Measurements from ENCODE around the gene ARL15.
A peak's percentile ranks its signal among the peaks of the same experiment; 100 is the strongest.
"Not testable (repeated sequence)": the region's sequence is repeated elsewhere in the genome, so short reads cannot be mapped to it uniquely, and the experiment has no call there.

ARL15 gene

DNA sequence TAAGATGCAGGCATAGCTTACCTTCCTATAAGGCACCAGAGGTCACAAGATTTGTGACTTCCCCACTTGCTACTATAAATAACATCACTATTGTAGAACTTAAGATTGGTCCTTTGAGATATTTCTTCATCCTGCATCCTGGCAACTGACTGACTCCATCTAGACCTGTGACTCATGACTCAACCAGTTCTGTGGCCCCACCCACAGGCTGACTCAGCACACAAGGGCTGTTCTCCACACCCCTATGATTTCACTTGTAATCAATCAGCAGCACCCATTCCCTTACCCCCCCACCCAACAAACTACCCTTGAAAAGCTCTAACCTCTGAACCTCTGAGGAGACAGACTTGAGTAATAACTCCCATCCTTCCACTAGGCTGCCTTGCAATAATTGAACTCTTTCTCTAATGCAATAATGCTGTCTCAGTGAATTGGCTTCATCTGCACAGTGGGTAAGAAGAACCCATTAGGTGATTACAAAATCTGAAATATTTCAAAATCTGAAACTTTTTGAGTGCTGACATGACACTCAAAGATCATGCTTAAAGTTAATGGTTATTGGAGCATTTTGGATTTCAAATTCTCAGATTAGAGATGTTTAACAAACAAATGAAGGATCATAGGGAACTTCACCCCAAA is 296.7 kb downstream of the ARL15 start:
- DNase-seq, result peak; percentile 7

DNA sequence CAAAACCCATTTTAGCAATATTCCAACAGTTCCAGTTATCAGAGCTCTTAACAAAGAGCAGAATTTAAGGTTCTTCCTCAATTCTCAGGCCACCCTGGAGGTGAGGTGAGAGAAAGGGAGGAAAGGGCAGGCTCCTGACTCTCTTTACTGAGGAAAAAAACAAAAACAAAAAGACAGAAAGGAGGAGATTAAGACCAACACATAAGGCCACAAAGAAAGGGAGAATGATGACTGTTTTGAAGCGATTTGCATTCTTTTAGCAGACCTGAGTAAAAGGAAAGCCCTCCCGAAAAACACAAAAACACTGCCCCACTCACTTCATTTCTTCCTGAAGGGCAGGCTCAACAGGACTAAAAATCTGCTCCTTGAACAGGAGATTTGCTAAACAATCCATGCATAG is 300.5 kb downstream of the ARL15 start:
- DNase-seq, result no peak

DNA sequence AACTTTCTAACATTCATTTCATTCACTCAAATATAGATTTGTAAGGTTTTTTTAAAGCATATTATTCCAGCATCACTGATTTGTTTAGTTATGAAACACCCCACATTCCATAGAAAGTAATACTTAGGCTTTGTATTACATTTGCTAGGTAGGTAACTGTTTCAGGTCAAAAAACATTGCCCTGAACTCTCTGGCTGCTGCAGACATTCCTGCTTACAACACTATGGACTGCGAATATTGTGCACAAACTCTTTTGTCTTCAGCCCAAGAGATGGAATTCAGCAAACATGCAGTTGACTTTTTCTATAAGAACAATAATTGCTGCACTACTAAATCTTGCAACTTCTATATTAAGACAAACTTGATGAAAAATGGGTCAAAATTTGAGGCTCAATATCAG is 301.0 kb downstream of the ARL15 start:
- no peak for DNase-seq

DNA sequence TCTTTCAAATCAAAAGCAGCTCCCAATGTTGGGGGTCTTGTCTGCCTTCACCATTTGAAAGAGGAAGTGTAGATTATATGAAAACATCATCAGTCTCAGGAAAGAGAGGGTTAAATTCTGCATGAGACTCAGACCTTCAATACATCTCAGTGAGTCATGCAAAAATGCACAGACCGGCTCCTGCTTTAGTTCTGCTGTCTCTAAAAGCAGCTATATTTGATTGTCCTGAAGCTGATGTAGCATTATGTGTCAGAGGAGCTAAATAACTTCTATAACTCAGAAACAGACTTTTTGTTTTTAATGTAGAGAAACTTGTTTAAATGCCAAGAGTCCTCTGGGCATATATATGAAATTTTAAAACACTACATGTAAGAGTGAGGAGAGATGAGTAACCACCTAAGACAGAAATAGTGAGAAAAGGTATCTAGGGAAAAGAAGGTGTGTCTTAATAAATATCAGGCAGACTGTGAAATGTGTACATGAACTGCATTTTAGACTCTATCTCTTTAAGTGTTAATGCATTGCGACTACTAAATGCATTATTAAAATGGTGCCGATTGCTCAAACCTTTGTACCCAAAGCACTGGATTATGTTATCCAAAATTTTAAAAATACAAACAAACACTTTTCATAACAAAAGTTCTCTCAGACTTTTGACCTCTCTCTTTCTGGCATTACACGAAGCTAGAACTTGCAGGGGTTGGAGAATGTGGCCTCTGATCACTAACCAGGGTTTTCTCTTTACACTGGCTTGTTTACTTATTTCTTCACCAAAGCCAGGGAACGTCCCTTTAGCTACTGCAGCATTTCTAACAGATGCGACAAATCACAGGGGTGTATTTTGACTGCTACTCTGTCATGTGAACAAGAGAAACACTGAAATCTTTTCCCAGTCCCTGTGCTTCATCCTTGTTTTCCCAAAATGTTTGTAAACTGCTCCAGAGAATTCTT is 302.3 kb downstream of the ARL15 start:
- no peak for DNase-seq

DNA sequence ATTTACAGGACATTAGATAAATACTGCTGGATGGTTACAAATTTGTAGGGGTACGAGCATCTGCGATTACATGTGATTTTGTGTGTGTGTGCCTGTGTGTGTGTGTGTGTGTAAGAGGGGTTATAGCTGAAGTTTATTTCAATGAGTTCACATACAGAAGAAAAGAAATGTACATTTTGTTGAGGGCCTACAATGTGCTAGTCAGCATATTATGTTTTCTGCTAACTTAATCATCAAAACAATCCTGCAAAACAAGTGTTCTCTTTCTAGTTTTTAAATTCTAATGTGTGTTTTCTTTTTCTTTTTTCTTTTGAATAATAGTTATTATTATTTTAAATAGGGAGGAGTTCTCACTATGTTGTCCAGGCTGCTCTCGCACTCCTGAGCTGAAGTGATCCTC is 305.7 kb downstream of the ARL15 start:
- no peak for DNase-seq

DNA sequence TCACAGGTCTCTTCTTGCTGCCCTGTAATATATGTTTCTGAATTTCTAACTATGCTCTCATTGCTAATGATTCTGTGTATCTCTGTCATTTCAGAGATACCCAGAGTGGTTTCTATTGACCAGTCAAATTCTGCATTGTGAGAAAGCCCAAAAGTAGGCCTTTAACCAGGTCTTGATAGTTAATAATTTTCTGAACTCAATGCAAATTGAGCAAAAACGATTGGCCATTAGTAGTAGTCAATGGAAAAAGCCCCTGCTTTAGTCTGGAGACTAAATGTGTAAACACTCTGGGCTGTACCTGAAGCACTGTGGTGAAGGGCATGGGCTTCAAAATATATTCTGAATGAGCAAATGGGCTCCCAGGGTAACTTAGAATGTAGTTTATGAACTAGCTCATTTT is 307.6 kb downstream of the ARL15 start:
- no peak for DNase-seq

DNA sequence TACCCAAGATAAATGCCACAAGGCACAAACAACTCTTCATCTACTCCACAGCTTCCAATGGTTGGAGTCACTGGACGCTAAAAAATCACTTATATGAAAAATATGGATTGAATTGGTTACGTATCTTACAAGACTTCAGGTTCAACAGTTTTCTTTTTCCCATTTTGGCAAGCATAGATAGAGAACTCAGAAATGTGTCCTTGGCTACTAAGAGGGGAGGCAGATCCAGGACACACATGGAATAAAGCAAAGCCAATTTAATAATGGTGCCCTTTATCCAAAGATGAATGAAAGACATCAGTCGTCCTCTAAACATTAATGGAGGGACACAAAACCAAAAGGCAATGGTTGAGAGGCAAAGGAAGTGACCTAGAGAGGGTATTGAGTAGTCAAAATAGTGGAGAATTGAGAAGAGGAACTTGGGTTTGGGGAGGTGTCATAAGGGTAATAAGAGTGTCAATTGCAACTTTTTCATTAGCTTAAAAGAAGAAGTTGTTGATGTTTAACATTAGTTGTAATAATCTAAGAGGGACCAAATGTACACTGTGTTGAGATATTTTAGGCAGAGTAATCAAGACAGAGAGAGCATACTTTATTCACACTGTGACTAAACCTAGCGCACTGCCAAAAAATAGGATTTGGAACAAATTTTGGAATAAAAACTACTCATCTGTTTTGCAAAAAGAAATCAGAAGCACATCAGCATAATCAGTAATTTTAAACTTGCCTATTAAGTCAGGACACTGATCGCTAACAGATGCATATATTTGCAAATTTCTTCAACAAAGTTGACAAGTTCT is 308.2 kb downstream of the ARL15 start:
- no peak for DNase-seq

DNA sequence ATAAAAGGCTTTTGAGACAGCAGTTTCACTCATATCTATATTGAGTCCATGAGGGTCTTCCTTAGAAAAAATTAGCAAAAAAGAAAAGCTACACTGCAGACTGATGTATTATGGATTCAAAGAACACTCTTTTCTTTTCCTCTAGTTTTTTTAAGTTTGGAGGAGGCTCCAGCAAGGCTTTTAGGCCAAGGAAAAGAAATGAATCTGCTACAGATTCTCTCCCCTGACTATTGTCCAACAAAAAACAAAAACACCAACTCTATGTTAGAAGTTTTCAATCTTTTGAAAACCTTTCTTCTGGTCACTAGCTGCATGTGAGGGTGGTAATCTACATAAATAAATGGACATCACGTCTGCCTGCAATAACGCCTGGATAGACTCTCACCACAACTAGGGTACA is 310.4 kb downstream of the ARL15 start:
- DNase-seq, result no peak

DNA sequence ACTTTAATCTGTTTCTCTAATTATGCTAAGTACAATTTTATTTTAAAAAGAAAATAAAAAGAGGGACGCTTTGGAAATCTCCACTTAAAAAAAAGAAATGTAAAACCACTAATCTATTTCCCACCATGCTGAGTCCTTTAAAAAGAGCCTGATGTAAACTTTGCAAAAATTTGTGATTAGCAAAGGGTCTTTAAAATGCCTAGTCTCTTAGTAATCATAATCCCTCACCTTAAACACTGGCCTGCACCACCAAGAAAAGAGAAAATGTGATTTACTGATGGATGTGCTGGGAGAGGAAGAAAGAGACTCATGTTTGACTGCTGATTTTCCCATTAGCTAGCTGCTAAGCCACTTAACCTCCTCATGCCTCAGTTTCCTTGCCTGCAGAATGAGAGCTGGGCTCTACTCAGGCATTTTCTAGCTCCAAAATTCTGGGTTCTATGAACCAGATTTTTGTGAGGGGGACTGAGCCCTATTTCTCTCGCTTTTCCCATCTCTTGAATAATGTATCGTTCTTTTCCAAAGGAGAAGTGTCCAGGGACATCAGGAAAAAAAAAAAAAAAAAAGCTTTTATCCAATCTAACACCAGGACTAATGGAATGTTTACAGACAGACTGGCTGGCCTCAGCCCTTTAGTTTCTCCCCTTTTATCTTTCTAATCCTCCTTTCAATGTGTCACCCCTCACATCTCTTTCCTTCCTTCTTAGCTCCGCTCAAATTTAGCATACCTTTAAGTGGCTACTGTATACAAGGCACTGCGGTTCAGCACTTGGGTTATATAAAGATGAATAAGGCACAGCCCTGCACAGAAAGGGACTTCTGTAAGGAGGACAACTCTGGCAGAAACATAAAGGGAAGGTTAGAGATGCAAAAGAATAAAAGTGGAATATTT is 312.4 kb downstream of the ARL15 start:
- DNase-seq, result no peak

DNA sequence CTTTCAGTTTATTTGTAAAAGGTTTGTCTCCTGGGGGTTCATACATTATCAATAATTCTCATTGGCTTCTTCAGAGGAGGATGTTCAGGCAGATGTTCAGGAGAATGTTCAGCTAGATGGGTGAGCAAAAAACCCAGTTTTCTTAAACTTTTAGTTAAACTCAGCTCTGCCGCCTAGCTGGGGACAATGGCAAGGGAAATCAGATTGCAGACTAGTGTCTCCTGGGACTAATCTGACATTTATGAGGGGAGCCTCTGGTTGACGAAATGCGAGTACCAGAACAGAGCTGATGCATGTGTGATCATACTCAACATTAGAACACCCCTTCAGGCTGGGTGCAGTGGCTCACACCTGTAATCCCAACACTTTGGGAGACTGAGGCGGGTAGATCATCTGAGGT is 314.4 kb downstream of the ARL15 start:
- no peak for DNase-seq

DNA sequence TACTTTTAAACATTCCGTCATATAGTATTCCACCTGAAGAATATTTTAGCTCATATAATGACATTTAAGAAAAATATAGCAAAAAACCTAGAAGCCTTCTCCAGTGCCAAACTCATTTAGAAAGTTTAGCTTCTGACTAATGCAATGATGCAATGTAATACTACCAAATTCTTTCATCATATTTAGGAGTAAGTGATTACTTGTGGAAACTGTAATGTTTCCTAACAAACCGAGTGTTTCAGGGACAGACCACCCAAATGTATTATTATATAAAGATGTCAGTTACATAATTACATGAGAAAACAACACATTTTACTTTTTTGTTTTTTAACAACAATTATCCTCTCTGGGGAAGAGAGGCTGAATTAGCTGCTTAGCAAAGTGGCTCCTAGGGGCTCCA is 316.2 kb downstream of the ARL15 start:
- DNase-seq, result no peak

DNA sequence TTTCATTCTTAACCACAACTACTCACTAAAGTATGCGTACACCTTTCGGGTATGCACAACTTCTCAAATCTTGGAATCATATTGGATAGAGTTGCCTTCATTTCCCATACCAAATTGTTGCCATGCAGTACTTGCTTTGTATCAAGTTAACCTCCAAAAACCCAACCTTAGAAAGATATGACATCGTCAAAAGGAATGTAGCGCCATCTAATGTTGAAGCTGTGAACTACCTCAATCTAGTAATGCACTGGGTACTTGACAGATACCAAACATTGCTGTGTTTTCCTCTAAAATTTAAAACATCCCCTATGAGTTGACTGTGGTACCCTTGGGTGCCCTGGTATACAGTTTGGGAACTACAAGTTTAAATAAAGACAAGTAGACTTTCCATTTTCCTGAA is 318.4 kb downstream of the ARL15 start:
- no peak for DNase-seq

DNA sequence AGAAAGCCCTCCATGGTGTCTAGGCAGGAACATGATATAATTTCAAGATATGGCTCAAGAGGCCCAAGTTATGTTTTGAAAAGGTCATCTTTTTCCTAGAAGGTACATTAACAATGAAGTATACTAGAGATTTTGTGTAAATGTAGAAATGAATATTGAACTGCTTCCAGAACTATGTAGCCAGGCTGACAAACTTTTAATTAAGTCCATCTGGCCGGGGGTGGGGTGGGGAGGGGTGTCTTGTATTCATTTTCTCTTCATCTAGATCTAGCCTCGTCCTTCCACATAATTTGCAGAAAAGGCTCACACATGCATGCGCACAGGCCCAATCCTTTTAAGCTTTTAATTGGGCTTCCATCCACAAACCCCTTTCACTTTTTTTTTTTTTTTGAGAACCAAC is 323.3 kb downstream of the ARL15 start:
- no peak for DNase-seq

DNA sequence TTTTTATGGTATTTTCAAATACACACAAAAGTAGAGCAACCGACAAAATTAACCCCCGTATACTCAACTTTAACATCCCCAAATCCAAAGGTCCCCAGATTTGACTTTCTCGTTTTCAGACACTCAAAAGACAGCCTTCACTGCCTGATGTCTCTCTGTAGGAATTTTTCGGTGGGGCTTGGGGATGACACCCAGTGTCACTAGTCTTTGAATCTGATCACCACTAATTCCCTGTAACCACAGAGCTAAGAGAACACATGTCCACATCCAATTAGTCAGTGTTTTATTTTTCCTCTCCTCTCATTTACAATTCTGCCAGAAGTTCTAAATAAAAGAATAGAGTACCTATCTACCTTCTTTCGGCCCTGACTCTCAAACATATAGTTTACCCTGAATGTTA is 324.6 kb downstream of the ARL15 start:
- DNase-seq, result no peak

DNA sequence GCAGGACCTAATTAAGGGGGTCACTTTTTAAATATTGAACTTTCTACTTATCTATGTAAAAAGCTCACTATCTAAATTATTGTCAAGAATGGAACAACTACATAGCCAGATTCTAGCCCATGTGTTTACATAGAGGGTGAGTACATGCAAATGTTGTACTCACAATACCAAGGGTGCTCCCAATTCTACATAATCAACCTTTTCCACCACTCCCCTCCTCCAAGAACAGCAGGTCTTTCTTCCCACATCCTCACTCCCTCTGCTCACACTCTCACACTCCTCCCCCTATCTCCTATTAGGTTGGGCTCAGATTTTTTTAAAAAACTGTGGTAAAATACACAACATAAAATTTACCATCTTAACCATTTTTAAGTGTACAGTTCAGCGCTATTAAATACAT is 325.4 kb downstream of the ARL15 start:
- DNase-seq, result no peak

DNA sequence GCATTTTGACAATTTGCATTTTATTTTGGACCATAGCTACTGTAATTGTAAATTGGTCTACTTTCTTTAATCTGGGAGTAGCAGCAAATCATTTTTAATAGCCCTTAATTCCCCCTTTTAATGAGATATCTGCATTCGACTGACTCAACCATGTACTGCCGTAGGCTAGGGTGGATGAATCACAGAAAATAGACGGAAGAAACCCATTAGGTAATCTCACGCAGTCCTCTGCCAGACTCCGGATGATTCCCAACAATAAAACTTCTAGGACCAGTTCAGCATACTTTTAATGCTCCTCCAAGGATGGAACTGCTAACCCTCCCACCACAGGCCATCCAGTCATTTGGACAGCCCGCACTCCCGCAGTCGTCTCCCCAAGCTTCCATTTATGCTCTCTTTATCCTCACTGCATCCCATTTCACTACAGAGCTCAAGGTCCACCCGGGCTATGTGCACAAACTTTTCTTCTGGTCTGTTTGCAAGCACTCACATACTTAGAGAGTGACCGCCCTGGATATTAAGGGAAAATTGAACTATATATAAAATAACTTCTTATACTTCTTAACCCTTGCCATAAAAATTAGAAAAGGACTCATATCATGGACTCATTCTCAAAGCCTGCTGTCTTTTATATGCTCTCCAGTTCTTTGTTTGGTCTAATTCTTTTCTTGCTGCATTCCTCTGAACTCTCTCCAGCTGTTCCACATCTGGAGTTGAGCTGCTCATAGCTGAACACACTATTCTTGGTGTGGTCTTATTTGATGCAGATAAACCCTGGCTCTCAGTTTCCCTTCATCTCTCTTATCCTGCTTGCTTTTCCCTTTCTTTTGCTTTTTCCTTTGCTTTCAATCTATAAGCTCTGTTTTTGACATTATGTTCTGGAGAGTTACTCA is 326.6 kb downstream of the ARL15 start:
- DNase-seq, result no peak

DNA sequence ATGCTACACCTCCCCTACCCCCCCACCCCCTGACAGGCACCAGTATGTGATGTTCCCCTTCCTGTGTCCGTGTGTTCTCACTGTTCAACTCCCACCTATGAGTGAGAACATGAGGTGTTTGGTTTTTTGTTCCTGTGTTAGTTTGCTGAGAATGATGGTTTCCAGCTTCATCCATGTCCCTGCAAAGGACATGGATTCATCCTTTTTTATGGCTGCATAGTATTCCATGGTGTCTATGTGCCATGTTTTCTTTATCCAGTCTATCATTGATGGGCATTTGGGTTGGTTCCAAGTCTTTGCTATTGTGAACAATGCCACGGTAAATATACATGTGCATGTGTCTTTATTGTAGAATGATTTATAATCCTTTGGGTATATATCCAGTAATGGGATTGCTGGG is 328.1 kb downstream of the ARL15 start:
- not testable (repeated sequence) for DNase-seq

DNA sequence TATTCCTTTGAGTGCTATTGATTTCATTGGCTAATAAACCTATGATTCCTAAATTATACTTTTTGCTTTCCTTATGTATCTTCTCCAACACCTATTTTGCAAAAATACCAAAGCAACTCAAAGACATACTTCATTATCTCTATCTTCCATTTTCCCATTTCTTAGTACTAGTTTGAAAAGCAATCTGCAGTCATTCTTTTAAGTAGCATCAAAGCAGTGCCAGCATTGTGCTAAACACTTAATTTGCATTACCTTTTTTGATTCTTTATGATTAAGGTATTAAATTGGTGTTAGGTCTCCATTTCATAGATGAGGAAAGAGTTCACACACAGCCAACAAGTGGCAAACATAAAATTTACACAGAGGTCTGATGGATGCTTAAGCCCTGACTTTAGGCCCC is 330.3 kb downstream of the ARL15 start:
- no peak for DNase-seq

DNA sequence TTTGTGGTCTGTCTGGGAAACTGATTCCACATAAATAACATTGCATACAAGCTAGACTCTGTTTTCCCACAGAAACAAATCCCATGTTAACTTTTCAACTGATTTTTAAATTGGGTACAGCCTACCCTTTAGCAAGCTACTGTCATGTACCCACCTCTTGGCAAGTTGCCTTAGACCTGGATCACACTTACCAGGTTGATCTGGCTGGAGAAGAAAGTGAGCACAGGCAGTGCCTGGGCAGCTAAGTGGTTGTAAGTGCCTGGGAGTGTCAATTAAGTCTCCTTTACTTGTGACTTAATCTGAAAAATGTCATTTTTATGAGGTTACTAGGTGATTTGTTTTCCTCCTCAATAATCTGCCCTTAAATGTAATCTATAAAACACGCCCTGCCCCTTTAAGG is 336.4 kb downstream of the ARL15 start:
- no peak for DNase-seq

DNA sequence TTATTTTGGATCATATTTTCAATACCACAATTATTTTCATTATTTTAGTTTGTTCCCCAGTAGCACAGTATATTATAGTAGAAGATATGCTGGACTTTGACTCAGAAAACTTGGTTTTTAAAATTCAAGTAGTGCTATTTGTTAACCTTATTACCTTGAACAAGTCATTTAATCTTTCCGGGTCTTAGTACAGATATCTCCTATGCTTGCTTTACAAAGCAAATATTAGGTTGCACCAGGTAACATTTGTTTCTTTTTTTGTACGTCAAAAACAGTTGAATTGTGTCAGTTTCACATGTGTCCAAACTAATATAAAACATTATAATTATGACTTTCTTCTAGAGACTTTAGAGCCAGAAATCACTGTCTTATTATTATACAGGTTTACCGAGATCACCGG is 338.1 kb downstream of the ARL15 start:
- DNase-seq, result no peak

DNA sequence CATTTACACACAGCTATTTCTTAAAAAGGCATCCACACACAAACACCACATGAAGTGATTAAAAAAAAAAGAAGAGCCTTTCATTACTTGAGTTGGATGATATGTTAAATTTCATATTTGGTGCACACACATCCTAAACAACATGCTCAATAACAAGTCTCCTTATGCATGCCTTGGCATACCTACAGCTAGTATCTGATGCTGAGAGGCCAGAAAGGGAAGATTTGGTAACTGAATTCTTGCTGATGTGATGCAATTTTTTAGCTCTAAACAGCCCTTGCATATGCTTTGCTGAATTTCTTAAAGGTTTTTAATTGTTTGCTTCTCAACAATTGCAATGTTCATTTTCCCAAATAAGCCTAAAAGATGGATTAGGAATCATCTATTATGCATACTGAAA is 338.8 kb downstream of the ARL15 start:
- no peak for DNase-seq

DNA sequence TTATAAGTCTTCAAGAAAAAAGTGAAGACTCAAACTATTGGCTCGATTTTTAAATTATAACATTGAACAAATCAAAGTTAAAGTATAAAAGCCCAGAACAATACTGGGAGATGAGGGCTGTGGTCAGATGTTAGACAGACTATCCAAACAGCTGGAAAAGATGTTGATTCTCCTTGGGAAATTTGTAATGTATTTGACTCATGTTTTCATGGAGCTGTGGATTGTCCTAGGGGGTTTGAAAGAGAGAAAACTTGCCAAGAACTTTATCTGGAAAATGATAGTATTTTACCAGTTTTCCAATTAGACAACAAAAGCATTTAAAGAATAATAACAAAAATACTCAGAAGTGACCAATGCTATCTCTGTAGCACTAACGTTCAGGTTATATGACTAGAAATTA is 339.2 kb downstream of the ARL15 start:
- DNase-seq, result no peak
